ENCODE data around the gene TLE2. TPM values are rescaled to one million over a fixed set of nuclear protein-coding genes. Genes with fewer than 3 reads are reported as not detected.

Gene TLE2
- total RNA-seq, 4 donors from 2014 or later, result 19.3 to 39.8 (median 31.0) TPM

DNA sequence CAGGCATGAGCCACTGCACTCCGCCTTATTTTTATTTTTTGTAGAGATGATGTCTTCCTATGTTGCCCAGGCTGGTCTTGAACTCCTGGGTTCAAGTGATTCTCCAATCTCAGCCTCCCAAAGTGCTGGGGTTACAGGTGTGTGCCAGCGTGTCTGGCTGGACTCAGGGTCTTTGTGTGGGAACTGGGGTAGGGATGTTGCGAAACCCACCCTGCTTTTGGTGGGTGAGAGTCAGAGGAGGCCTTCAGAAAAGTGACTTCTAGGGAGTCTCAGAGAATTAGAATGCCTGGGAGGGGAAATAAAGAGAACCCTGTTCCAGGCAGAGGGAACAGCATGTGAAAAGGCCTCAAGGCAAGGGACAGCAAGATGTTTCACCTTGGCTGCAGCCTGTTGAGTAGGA lies 20.0 kb upstream of the TLE2 start:
- no peak for ATAC-seq (ENCODE audit: low FRiP score)
- DNase-seq (ENCODE audit: low spot score), result no peak
- TF ChIP-seq, protein P1, sequence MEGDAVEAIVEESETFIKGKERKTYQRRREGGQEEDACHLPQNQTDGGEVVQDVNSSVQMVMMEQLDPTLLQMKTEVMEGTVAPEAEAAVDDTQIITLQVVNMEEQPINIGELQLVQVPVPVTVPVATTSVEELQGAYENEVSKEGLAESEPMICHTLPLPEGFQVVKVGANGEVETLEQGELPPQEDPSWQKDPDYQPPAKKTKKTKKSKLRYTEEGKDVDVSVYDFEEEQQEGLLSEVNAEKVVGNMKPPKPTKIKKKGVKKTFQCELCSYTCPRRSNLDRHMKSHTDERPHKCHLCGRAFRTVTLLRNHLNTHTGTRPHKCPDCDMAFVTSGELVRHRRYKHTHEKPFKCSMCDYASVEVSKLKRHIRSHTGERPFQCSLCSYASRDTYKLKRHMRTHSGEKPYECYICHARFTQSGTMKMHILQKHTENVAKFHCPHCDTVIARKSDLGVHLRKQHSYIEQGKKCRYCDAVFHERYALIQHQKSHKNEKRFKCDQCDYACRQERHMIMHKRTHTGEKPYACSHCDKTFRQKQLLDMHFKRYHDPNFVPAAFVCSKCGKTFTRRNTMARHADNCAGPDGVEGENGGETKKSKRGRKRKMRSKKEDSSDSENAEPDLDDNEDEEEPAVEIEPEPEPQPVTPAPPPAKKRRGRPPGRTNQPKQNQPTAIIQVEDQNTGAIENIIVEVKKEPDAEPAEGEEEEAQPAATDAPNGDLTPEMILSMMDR (IDR thresholded peaks at IDR 0.05), result no peak

- DNase-seq (ENCODE audit: low spot score) (no peak), ATAC-seq (ENCODE audit: low FRiP score) (no peak)
- TF ChIP-seq, protein P1 (IDR thresholded peaks at IDR 0.05), result no peak
These were observed 19.1 kb upstream of the TLE2 start for GRCh38 chr19:3048190-3048533.

- ATAC-seq (ENCODE audit: low FRiP score) (peak; percentile 80), DNase-seq (ENCODE audit: low spot score) (peak; percentile 61)
- TF ChIP-seq, protein P1 (IDR thresholded peaks at IDR 0.05), result no peak
These were observed 18.6 kb upstream of the TLE2 start for GRCh38 chr19:3047496-3048189.

DNA sequence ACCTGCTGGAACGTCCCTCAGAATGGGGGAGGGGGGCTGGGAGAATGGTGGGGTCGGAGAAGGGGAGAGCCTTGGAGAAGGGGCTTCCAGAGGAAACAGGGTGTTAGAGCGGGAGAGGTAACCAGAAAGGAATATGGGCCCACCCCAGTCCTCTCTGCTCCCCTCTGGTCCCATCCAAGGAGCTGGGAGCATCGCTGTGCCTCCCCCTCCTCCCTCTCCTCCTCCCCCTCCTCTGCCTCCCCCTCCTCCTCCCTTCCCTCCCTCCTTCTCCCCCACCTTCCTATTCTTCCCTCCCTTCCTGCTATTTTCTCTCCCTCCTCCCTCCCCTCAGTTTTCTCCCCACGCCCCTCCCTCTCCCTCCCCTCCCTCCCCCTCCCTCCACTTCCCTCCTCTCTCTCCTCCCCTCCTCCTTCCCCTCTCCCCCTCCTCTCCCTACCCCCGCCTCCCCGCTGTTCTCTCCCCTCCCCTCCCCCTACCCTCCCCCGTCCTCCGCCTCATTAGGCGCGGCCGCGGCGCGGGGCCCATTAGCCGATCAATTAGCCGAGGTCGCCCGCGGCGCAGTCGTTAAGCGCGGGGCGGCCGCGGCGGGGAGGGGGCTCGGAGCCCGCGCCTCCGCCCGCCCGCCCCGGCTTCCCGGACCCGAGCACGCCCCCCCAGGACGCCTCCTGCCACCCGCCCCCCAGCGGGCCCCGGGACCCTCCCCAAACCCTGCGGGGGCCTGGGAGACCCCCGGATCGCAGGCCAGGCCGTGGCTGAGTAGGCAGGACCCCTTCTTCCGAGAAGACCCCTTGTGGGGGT lies 17.8 kb upstream of the TLE2 start:
- ATAC-seq (ENCODE audit: low FRiP score) (peak; percentile 22), DNase-seq (ENCODE audit: low spot score) (no peak)
- TF ChIP-seq, protein P1 (IDR thresholded peaks at IDR 0.05), result no peak

- DNase-seq (ENCODE audit: low spot score) (no peak), ATAC-seq (ENCODE audit: low FRiP score) (peak; percentile 21)
- TF ChIP-seq, protein P1 (IDR thresholded peaks at IDR 0.05), result no peak
These were observed 17.0 kb upstream of the TLE2 start for GRCh38 chr19:3045885-3046697.

DNA sequence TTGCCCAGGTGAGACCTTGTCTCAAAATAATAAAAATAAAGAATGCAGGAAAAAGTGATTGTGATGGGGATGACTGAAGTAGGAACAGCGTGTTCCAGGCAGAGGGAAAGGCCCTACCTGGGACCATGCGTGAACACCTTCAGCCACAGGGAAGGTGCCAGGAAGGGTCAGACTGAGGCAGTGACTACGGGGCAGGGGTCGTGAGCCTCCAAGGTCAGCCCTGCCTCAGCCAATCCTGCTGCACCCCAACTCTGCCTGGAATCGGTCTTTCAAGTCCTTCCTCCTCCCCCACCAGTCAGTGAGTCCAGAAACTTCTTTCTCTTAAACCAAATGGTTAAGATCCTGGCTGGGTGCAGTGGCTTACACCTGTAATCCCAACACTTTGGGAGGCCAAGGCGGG lies 16.1 kb upstream of the TLE2 start:
- no peak for ATAC-seq (ENCODE audit: low FRiP score)
- TF ChIP-seq, protein P1 (IDR thresholded peaks at IDR 0.05), result no peak
- DNase-seq (ENCODE audit: low spot score), result no peak

Measured in omental fat pad (tissue), 4 donors.